ENCODE measurements around the gene ATCAY.
"Not testable (repeated sequence)": the region's sequence is repeated elsewhere in the genome, so short reads cannot be mapped to it uniquely, and the experiment has no call there.

ATCAY gene

GRCh38 chr19:3923096-3923758, 42.7 kb downstream of the ATCAY start:
- no peak for DNase-seq (ENCODE audit: low read depth in 1 of 2, low spot score in 1 of 2)
- in situ Hi-C loops (cut with HindIII; ENCODE audit: low pct_unique_long_range_greater_than_20kb, low sequenced_read_pairs) = no loop called here
- no peak for TF ChIP-seq JUND (IDR thresholded peaks at IDR 0.05; ENCODE audit: low read depth)

GRCh38 chr19:3923912-3924311, 43.4 kb downstream of the ATCAY start:
- no peak for TF ChIP-seq JUND (IDR thresholded peaks at IDR 0.05; ENCODE audit: low read depth)
- in situ Hi-C loops (cut with HindIII; ENCODE audit: low pct_unique_long_range_greater_than_20kb, low sequenced_read_pairs) = no loop called here
- no peak for DNase-seq (ENCODE audit: low read depth in 1 of 2, low spot score in 1 of 2)

GRCh38 chr19:3931041-3931440, 50.6 kb downstream of the ATCAY start:
- in situ Hi-C loops (cut with HindIII; ENCODE audit: low pct_unique_long_range_greater_than_20kb, low sequenced_read_pairs) = no loop called here
- DNase-seq (ENCODE audit: low read depth in 1 of 2, low spot score in 1 of 2) = peak in 1 of 2 experiments; percentile 23
- TF ChIP-seq JUND (IDR thresholded peaks at IDR 0.05; ENCODE audit: low read depth) = no peak

- TF ChIP-seq JUND (IDR thresholded peaks at IDR 0.05; ENCODE audit: low read depth) = no peak
- no peak for DNase-seq (ENCODE audit: low read depth in 1 of 2, low spot score in 1 of 2)
- in situ Hi-C loops (cut with HindIII; ENCODE audit: low pct_unique_long_range_greater_than_20kb, low sequenced_read_pairs) = no loop called here
These were observed 52.7 kb downstream of the ATCAY start, which contains the start of gene NMRK2 for GRCh38 chr19:3932931-3933810. NMRK2 (plus strand) TSS chr19:3933069; CDS start chr19:3933672, 603 bp downstream.

- no peak for DNase-seq (ENCODE audit: low read depth in 1 of 2, low spot score in 1 of 2)
- no peak for TF ChIP-seq JUND (IDR thresholded peaks at IDR 0.05; ENCODE audit: low read depth)
- in situ Hi-C loops (cut with HindIII; ENCODE audit: low pct_unique_long_range_greater_than_20kb, low sequenced_read_pairs) = no loop called here
These were observed 56.3 kb downstream of the ATCAY start for GRCh38 chr19:3936506-3937442.

GRCh38 chr19:3938300-3938950, 57.9 kb downstream of the ATCAY start:
- in situ Hi-C loops (cut with HindIII; ENCODE audit: low pct_unique_long_range_greater_than_20kb, low sequenced_read_pairs); DNase-seq (ENCODE audit: low read depth in 1 of 2, low spot score in 1 of 2): not testable (repeated sequence)

- no peak for DNase-seq (ENCODE audit: low read depth in 1 of 2, low spot score in 1 of 2)
- in situ Hi-C loops (cut with HindIII; ENCODE audit: low pct_unique_long_range_greater_than_20kb, low sequenced_read_pairs) = no loop called here
- TF ChIP-seq JUND (IDR thresholded peaks at IDR 0.05; ENCODE audit: low read depth) = no peak
These were observed 62.4 kb downstream of the ATCAY start for GRCh38 chr19:3942790-3943409.

GRCh38 chr19:3944018-3944721, 63.7 kb downstream of the ATCAY start:
- in situ Hi-C loops (cut with HindIII; ENCODE audit: low pct_unique_long_range_greater_than_20kb, low sequenced_read_pairs) = no loop called here
- DNase-seq (ENCODE audit: low read depth in 1 of 2, low spot score in 1 of 2) = no peak
- no peak for TF ChIP-seq JUND (IDR thresholded peaks at IDR 0.05; ENCODE audit: low read depth)

- in situ Hi-C loops (cut with HindIII; ENCODE audit: low pct_unique_long_range_greater_than_20kb, low sequenced_read_pairs) = no loop called here
- DNase-seq (ENCODE audit: low read depth in 1 of 2, low spot score in 1 of 2) = no peak
- TF ChIP-seq JUND (IDR thresholded peaks at IDR 0.05; ENCODE audit: low read depth) = no peak
These were observed 65.4 kb downstream of the ATCAY start for GRCh38 chr19:3945838-3946237.

GRCh38 chr19:3947316-3947933, 66.9 kb downstream of the ATCAY start:
- in situ Hi-C loops (cut with HindIII; ENCODE audit: low pct_unique_long_range_greater_than_20kb, low sequenced_read_pairs); DNase-seq (ENCODE audit: low read depth in 1 of 2, low spot score in 1 of 2): not testable (repeated sequence)

GRCh38 chr19:3949294-3949693, 68.8 kb downstream of the ATCAY start:
- no peak for DNase-seq (ENCODE audit: low read depth in 1 of 2, low spot score in 1 of 2)
- in situ Hi-C loops (cut with HindIII; ENCODE audit: low pct_unique_long_range_greater_than_20kb, low sequenced_read_pairs) = no loop called here
- TF ChIP-seq JUND (IDR thresholded peaks at IDR 0.05; ENCODE audit: low read depth) = no peak

Measured in T47D (cell line).